Activated naive CD4-positive, alpha-beta T cell treated with anti-CD3 and anti-CD28 coated beads, Interleukin-2, amount 50 U/mL, for 72 hours (primary cell): ENCODE data around the gene LSP1. TPM values are rescaled to one million over a fixed set of nuclear protein-coding genes. Genes with fewer than 3 reads are reported as not detected.

Source experiments
- ATAC-seq, 2 donors: fragments of 150-1000 bp; cut with Tn5 transposase; 2 replicates each; pipeline ENCODE4 v1.10.0; 2021; ENCODE audit warnings: mild to moderate bottlenecking in 2 of 2, moderate library complexity in 2 of 2
- DNase-seq, 2 donors: peaks; one replicate each; pipeline ENCODE4 v3.0.0; 2021 to 2022; ENCODE audit warnings: low spot score in 2 of 2
- H3K27ac Mint-ChIP-seq, 2 donors: one replicate each; pipeline ENCODE4 v1.8.0; 2022; ENCODE audit warnings: mild to moderate bottlenecking in 2 of 2, mixed read lengths in 2 of 2
- H3K36me3 Mint-ChIP-seq, 2 donors: one replicate each; pipeline ENCODE4 v1.8.0; 2022; ENCODE audit warnings: mixed read lengths in 2 of 2
- H3K9me3 Mint-ChIP-seq, 2 donors: one replicate each; pipeline ENCODE4 v1.8.0; 2022; ENCODE audit warnings: mixed read lengths in 2 of 2
- total RNA-seq, 2 donors: library from RNA; stranded (reverse); gene quantifications; one replicate each; pipeline ENCODE4 v1.2.3, GENCODE V29; 2022

The LSP1 gene
- total RNA-seq, 2 donors from 2014 or later = 102 to 263 TPM

GRCh38 chr11:1822648-1823375, 30.1 kb upstream of the LSP1 start:
- H3K27ac Mint-ChIP-seq = no peak overlapping the region
- H3K9me3 Mint-ChIP-seq = peaks cover 3 to 8% of the 10 kb centered on the region in 2 donors
- H3K36me3 Mint-ChIP-seq = no peaks in the 10 kb centered on the region
- ATAC-seq (no peak), DNase-seq (no peak)

- Mint-ChIP-seq H3K27ac (no peak overlapping the region), H3K9me3 (peaks cover 3 to 8% of the 10 kb centered on the region in 2 donors), H3K36me3 (no peaks in the 10 kb centered on the region)
- DNase-seq = no peak
- ATAC-seq = no peak
These were observed 29.3 kb upstream of the LSP1 start for GRCh38 chr11:1823376-1824220.

GRCh38 chr11:1824221-1825038, 28.5 kb upstream of the LSP1 start:
- no peak for ATAC-seq
- Mint-ChIP-seq H3K36me3 (no peaks in the 10 kb centered on the region), H3K9me3 (peaks cover 3 to 8% of the 10 kb centered on the region in 2 donors), H3K27ac (no peak overlapping the region)
- DNase-seq = no peak

- Mint-ChIP-seq H3K36me3 (no peaks in the 10 kb centered on the region), H3K27ac (no peak overlapping the region), H3K9me3 (peaks cover under 1 to 8% of the 10 kb centered on the region in 2 donors)
- DNase-seq = no peak
- peak in 1 of 2 donors; percentile 38 for ATAC-seq
These were observed 27.7 kb upstream of the LSP1 start for GRCh38 chr11:1825039-1825740.

DNA sequence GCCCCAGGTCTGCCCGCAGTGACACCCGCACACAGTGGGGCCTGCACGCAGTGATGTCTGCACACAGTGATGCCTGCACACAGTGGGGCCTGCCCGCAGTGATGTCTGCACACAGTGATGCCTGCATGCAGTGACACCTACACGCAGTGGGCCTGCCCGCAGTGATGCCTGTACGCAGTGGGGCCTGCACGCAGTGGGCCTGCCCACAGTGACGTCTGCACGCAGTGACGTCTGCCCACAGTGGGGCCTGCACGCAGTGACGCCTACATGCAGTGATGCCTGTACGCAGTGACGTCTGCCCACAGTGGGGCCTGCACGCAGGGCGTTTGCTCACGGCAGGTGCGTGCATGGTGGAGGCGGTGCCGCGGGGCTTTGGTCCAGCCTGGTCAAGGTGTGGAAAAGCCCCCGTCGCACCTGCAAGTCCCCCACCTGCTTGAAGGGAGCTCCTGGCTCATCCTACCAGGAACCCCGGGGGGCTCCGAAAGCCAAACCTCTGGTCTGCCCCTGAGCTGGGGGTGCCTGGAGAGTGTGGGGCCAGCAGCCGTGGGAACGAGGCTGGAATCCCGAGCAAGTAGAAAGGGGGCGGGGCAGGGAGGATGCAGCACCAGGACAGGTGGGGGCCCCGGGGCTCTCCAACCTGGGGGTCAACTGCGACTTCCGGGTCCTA, 27.0 kb upstream of the LSP1 start:
- no peak for ATAC-seq
- Mint-ChIP-seq H3K27ac (no peak overlapping the region), H3K9me3 (peaks cover 0 to 8% of the 10 kb centered on the region in 2 donors), H3K36me3 (no peaks in the 10 kb centered on the region)
- DNase-seq = no peak

- no peak for ATAC-seq
These were observed 26.3 kb upstream of the LSP1 start for GRCh38 chr11:1826552-1827094.

GRCh38 chr11:1827095-1827813, 25.6 kb upstream of the LSP1 start:
- DNase-seq (no peak), ATAC-seq (no peak)
- Mint-ChIP-seq H3K36me3 (no peaks in the 10 kb centered on the region), H3K27ac (no peak overlapping the region), H3K9me3 (no peaks in the 10 kb centered on the region)

More at GRCh38 chr11:1826552-1827094, 26.3 kb upstream of the LSP1 start:
- no peaks in the 10 kb centered on the region for H3K36me3 Mint-ChIP-seq
- H3K9me3 Mint-ChIP-seq = peaks cover 0 to 1% of the 10 kb centered on the region in 2 donors
- no peak overlapping the region for H3K27ac Mint-ChIP-seq
- DNase-seq = no peak

DNA sequence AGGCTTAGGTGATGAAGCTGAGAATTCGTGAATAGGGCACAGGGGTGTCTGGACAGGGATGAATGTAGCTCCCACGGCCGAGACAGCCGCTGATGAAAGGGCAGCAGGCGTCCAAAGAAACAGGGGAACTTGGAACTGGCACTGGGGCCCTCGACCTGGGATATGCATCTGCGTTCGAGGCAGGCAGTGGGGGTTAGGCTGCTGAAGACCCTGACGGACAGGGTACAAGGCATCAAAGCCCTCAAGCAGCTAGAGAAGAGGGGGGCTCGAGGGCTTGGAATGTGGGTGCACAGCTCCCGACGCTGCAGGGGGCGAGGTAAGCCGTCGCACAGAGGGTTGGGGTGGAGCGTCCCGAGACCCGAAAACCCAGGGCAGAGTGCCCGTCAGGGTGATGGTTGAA, 25.0 kb upstream of the LSP1 start:
- no peaks in the 10 kb centered on the region for H3K9me3 Mint-ChIP-seq
- ATAC-seq (no peak), DNase-seq (no peak)
- H3K36me3 Mint-ChIP-seq = no peaks in the 10 kb centered on the region
- H3K27ac Mint-ChIP-seq = no peak overlapping the region

- no peak for ATAC-seq
- no peaks in the 10 kb centered on the region for H3K36me3 Mint-ChIP-seq
These were observed 24.3 kb upstream of the LSP1 start for GRCh38 chr11:1828542-1828941.

GRCh38 chr11:1829039-1829820, 23.7 kb upstream of the LSP1 start:
- peak overlapping the region in 1 of 2 donors; percentile 59 for H3K27ac Mint-ChIP-seq
- no peak for ATAC-seq

More at GRCh38 chr11:1828542-1828941, 24.3 kb upstream of the LSP1 start:
- DNase-seq = no peak
- Mint-ChIP-seq H3K9me3 (no peaks in the 10 kb centered on the region), H3K27ac (peak overlapping the region in 1 of 2 donors; percentile 54)

GRCh38 chr11:1830004-1830321, 22.9 kb upstream of the LSP1 start:
- no peak for ATAC-seq
- Mint-ChIP-seq H3K9me3 (no peaks in the 10 kb centered on the region), H3K36me3 (no peaks in the 10 kb centered on the region), H3K27ac (peak overlapping the region in 1 of 2 donors; percentile 59)
- no peak for DNase-seq

More at GRCh38 chr11:1829039-1829820, 23.7 kb upstream of the LSP1 start:
- H3K36me3 Mint-ChIP-seq = no peaks in the 10 kb centered on the region
- no peaks in the 10 kb centered on the region for H3K9me3 Mint-ChIP-seq
- DNase-seq = no peak

DNA sequence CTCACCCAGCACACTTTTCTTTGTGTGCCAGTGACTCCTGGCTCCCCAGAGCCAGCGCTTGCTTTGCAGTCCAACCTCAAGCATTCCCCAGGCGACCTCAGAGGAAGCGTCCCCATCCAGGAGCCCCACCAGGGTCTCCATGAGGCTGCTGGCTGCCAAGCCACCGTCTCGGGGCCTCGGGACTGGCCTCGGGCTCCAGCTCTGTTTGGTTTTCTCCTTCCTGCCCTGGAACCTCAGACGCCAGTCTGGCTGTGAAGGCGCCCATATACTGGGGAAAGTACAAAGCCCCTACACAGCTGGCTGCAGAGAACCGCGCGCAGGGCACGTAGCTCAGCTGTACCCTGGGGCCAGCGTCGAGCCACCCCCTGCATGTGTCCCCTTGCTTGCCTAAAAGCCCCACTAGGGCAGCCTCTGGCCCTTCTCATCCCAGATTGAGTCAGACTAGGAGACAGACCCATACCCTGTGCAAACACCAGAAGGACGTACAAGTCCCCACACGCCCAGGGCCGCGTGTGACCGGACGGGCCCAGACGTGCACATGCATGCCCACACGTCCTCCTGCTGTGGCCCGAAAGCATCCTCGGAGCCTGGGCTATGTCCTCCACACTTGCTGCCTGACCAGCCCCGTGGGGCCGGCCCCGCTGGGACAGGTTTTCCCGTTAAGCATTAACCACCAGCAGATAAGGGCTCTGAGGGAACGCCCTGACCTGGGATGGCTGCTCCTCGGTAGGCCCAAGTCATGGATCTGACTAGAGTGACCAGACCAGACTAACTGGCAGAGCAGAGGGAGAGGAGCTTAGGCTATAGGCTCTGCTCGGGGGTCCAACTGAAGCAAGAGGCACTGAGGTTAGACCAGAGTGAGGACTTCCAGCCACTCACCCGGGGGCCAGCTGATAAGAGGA, 22.3 kb upstream of the LSP1 start:
- Mint-ChIP-seq H3K27ac (no peak overlapping the region), H3K36me3 (no peaks in the 10 kb centered on the region), H3K9me3 (no peaks in the 10 kb centered on the region)
- ATAC-seq (no peak), DNase-seq (peak in 1 of 2 donors; percentile 54)

DNA sequence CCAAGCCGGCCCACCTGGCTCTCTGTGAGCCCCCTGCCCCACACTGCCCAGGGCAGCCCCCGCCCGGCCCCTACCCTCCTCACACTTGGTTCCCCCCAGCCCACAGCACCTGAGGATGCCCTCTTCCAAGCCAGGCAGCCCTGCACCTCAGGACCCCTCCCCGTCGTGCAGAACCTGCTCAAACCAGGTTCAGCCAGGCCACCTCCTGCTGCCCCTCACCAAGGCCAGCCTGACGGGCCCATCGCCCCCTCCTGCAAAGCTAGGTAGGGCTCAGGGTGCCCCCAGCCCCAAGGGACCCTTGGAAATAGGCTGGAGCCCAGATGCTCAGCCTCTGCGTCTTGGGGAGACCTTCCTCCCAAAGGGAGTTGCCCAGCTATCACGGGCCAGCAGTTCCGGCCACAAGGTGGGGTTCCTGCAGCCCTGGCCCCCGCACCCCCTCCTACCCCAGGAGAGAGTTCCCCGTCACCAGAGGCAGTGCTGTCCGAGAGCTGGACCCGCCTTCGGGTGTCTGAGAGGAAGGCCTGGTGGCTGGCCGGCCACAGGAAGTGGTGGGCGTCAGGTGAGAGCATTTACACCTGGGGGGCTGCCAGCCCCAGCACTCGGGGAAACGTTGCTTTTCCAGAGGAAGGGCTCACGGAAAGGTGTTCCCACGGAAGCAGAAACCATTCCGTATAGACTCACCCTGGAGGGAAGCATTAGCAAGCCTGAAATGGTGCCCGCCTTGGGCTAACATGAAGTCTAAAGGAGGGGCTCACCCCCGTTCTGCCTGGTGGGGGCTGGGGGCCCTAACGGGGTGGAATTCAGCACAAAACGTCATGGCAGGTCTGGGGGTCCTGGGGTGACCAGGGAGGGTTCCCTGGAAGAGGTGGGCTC, 21.3 kb upstream of the LSP1 start:
- DNase-seq = no peak
- H3K27ac Mint-ChIP-seq = no peak overlapping the region
- H3K36me3 Mint-ChIP-seq = no peaks in the 10 kb centered on the region
- no peaks in the 10 kb centered on the region for H3K9me3 Mint-ChIP-seq
- ATAC-seq = no peak
